ENCODE data around the gene BRD4.

DNA sequence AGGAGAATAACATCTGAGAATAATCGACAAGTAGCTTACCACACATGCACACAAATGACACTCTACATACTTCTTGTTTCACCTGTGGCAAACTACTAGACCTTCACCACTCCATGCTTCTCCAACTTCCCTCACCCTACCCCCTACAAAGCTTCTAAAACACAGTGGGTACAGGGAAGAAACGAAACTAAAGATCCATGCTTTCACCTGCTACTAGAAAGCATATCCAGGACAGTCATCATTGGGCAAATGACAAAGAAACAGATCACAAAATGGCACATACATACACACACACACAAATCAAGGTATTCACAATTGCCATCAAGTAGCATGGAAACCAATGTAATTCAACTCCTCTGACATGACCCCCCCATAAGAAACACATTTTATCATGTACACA lies 10.6 kb downstream of the BRD4 start:
- TF ChIP-seq POLR2AphosphoS5 (IDR thresholded peaks at IDR 0.05) (no peak), CTCF (IDR thresholded peaks at IDR 0.05) (no peak), POLR2A (IDR thresholded peaks at IDR 0.05) (no peak)

Measured in prostate gland (tissue), 2 donors.